H1 (cell line): ENCODE measurements around the gene KIF2B. TPM values are rescaled to one million over a fixed set of nuclear protein-coding genes. Genes with fewer than 3 reads are reported as not detected.

Source experiments
- CTCF ChIA-PET: fragments of 300-600 bp; sonication (Branson Sonifier 250); formaldehyde crosslinking; loops from one replicate; lab custom pipeline; 2021; ENCODE audit not compliant: partially characterized antibody; lab: Charles Lee
- POLR2A ChIA-PET: fragments of 300-600 bp; sonication (Branson Sonifier 250); formaldehyde crosslinking; loops from one replicate; lab custom pipeline; 2021; ENCODE audit warnings: inconsistent platforms; ENCODE audit not compliant: partially characterized antibody; lab: Charles Lee
- DNase-seq, 2 experiments: peaks; one replicate each; pipeline versions ENCODE4 v3.0.0 to v3.0.0-alpha.2; 2010 to 2022; ENCODE audit warnings: low spot score in 2 of 2, low read depth in 1 of 2, mixed read lengths in 1 of 2
- FAIRE-seq: peaks from 2 replicates; lab custom pipeline; 2011; peaks lifted over from hg19 to GRCh38; lab: Jason Lieb, UNC
- H2AFZ ChIP-seq: 2 replicates; pipeline ENCODE4 v1.8.1; 2012; ENCODE audit warnings: low read length, inconsistent platforms
- H2AK5ac ChIP-seq: 2 replicates; pipeline ENCODE4 v1.6.1; 2013; ENCODE audit warnings: low read depth, low read length
- H2BK120ac ChIP-seq: replicated peaks from 2 replicates; pipeline ENCODE3; 2013; ENCODE audit warnings: low read depth, low read length, inconsistent platforms
- H2BK12ac ChIP-seq: 2 replicates; pipeline ENCODE4 v1.6.1; 2013; ENCODE audit warnings: low read depth, low read length
- H2BK15ac ChIP-seq: 2 replicates; pipeline ENCODE4 v1.6.1; 2013; ENCODE audit warnings: low read length
- H2BK20ac ChIP-seq: 2 replicates; pipeline ENCODE4 v1.6.1; 2013; ENCODE audit warnings: low read length
- H2BK5ac ChIP-seq: 2 replicates; pipeline ENCODE4 v1.6.1; 2013; ENCODE audit warnings: low read depth, low read length
- H3K14ac ChIP-seq: 2 replicates; pipeline ENCODE4 v1.6.1; 2013; ENCODE audit warnings: inconsistent platforms; ENCODE audit not compliant: insufficient read length
- H3K18ac ChIP-seq: 2 replicates; pipeline ENCODE4 v1.6.1; 2013; ENCODE audit warnings: low read length; ENCODE audit errors: extremely low read depth
- H3K23ac ChIP-seq: 2 replicates; pipeline ENCODE4 v1.6.1; 2013; ENCODE audit warnings: inconsistent platforms; ENCODE audit not compliant: insufficient read length
- H3K23me2 ChIP-seq: 2 replicates; pipeline ENCODE4 v1.6.1; 2013; ENCODE audit warnings: low read depth, low read length
- H3K27ac ChIP-seq: 2 replicates; pipeline ENCODE4 v1.6.1; 2011; ENCODE audit warnings: low read depth, low read length, inconsistent platforms
- H3K27me3 ChIP-seq, 4 experiments: replicated peaks in 1 of 4; 1 replicate in 1 of 4; 2 replicates in 3 of 4; pipeline versions ENCODE4 v1.6.1 to v1.8.1; 2011 to 2013; ENCODE audit warnings: low read length in 3 of 4, mild to moderate bottlenecking in 3 of 4, inconsistent platforms in 2 of 4, mixed read lengths in 2 of 4, moderate library complexity in 1 of 4; ENCODE audit not compliant: control insufficient read depth in 3 of 4, insufficient read depth in 3 of 4; ENCODE audit errors: extremely low read depth in 1 of 4
- H3K36me3 ChIP-seq, 4 experiments: 2 replicates each; pipeline versions ENCODE4 v1.6.1 to v1.8.1; 2011 to 2013; ENCODE audit warnings: mild to moderate bottlenecking in 4 of 4, low read length in 3 of 4, moderate library complexity in 2 of 4, control low read depth in 1 of 4, inconsistent platforms in 1 of 4; ENCODE audit not compliant: insufficient read depth in 4 of 4, control insufficient read depth in 2 of 4
- H3K4ac ChIP-seq: replicated peaks from 2 replicates; pipeline ENCODE3; 2013; ENCODE audit warnings: low read length, low read depth, mixed read lengths, inconsistent platforms; ENCODE audit not compliant: insufficient read length
- H3K4me1 ChIP-seq, 4 experiments: replicated peaks in 1 of 4; 1 replicate in 1 of 4; 2 replicates in 3 of 4; pipeline versions ENCODE4 v1.6.1 to v1.8.1; 2011 to 2013; ENCODE audit warnings: low read length in 3 of 4, inconsistent platforms in 2 of 4, mixed read lengths in 1 of 4; ENCODE audit not compliant: insufficient read depth in 4 of 4, control insufficient read depth in 3 of 4
- H3K4me2 ChIP-seq, 2 experiments: 2 replicates each; pipeline versions ENCODE4 v1.6.1 to v1.8.1; 2011 to 2013; ENCODE audit warnings: low read depth in 2 of 2, low read length in 2 of 2, control low read depth in 1 of 2, inconsistent platforms in 1 of 2, mild to moderate bottlenecking in 1 of 2; ENCODE audit not compliant: insufficient read depth in 1 of 2
- H3K4me3 ChIP-seq, 4 experiments: fragments of 200-600, 300-600 bp in 1 of 4; sonication (generic), shearing (Covaris generic), sonication (Bioruptor Twin) in 1 of 4; 2 replicates each; pipeline versions ENCODE4 v1.5.1 to v1.8.1; 2011 to 2016; ENCODE audit warnings: low read length in 4 of 4, low read depth in 3 of 4, control low read depth in 2 of 4, inconsistent platforms in 2 of 4, mild to moderate bottlenecking in 2 of 4, mixed read lengths in 1 of 4, moderate library complexity in 1 of 4; ENCODE audit not compliant: insufficient read depth in 2 of 4; ENCODE audit errors: extremely low read depth in 1 of 4
- H3K56ac ChIP-seq: replicated peaks from 2 replicates; pipeline ENCODE3; 2013; ENCODE audit warnings: low read depth, mild to moderate bottlenecking, mixed read lengths, low read length, inconsistent platforms; ENCODE audit not compliant: insufficient read length
- H3K79me1 ChIP-seq: 2 replicates; pipeline ENCODE4 v1.6.1; 2013; ENCODE audit warnings: low read depth, low read length, control low read depth
- H3K79me2 ChIP-seq, 2 experiments: 2 replicates each; pipeline versions ENCODE4 v1.6.1 to v1.8.1; 2012 to 2013; ENCODE audit warnings: low read length in 2 of 2, mild to moderate bottlenecking in 2 of 2, inconsistent platforms in 1 of 2; ENCODE audit not compliant: insufficient read depth in 2 of 2, control insufficient read depth in 1 of 2
- H3K9ac ChIP-seq, 4 experiments: replicated peaks in 1 of 4; 1 replicate in 1 of 4; 2 replicates in 3 of 4; pipeline versions ENCODE4 v1.6.1 to v1.8.1; 2011 to 2013; ENCODE audit warnings: low read depth in 3 of 4, low read length in 3 of 4, control low read depth in 2 of 4, mild to moderate bottlenecking in 2 of 4, moderate library complexity in 2 of 4, inconsistent platforms in 1 of 4; ENCODE audit errors: extremely low read depth in 1 of 4
- H3K9me3 ChIP-seq, 2 experiments: 2 replicates each; pipeline versions ENCODE4 v1.6.1 to v1.8.1; 2012 to 2013; ENCODE audit warnings: mild to moderate bottlenecking in 2 of 2, moderate library complexity in 2 of 2, control low read depth in 1 of 2, inconsistent platforms in 1 of 2, low read depth in 1 of 2, low read length in 1 of 2, mixed read lengths in 1 of 2; ENCODE audit not compliant: insufficient read depth in 2 of 2
- H4K20me1 ChIP-seq, 2 experiments: replicated peaks in 1 of 2; 2 replicates each; pipeline versions ENCODE3 to v1.8.1; 2011 to 2013; ENCODE audit warnings: inconsistent platforms in 2 of 2, low read length in 2 of 2, mild to moderate bottlenecking in 1 of 2; ENCODE audit not compliant: insufficient read depth in 2 of 2, control insufficient read depth in 1 of 2
- H4K5ac ChIP-seq: 2 replicates; pipeline ENCODE4 v1.6.1; 2013; ENCODE audit warnings: low read length, low read depth, mixed read lengths, inconsistent platforms; ENCODE audit not compliant: insufficient read length
- H4K8ac ChIP-seq: 2 replicates; pipeline ENCODE4 v1.8.0; 2013; ENCODE audit warnings: mild to moderate bottlenecking, moderate library complexity, low read length, inconsistent platforms; ENCODE audit not compliant: insufficient read depth; ENCODE audit errors: extremely low read depth
- H4K91ac ChIP-seq: replicated peaks from 2 replicates; pipeline ENCODE3; 2013; ENCODE audit warnings: low read length, mixed read lengths, inconsistent platforms; ENCODE audit not compliant: insufficient read length
- ASH2L ChIP-seq: fragments of 200-600, 300-600 bp; sonication (generic); IDR thresholded peaks from one replicate; pipeline ENCODE4 v1.7.1; 2017; ENCODE audit warnings: low read length
- BCL11A ChIP-seq, 2 experiments: IDR thresholded peaks; one replicate each; pipeline ENCODE4 v1.6.1; 2011; ENCODE audit warnings: low read depth in 2 of 2, low read length in 2 of 2, mild to moderate bottlenecking in 2 of 2
- EGR1 ChIP-seq: IDR thresholded peaks from 2 replicates; pipeline ENCODE4 v1.6.1; 2011; ENCODE audit warnings: low read depth, low read length, borderline replicate concordance
- GABPA ChIP-seq: IDR thresholded peaks from 2 replicates; pipeline ENCODE4 v1.6.1; 2011; ENCODE audit warnings: mild to moderate bottlenecking, low read length, moderate library complexity, borderline replicate concordance; ENCODE audit not compliant: insufficient read depth
- GTF2F1 ChIP-seq: IDR thresholded peaks from 2 replicates; pipeline ENCODE4 v1.6.1; 2012; ENCODE audit warnings: low read depth, low read length, improper control_type of control experiment, borderline replicate concordance
- KDM1A ChIP-seq: fragments of 200-600, 300-600 bp; sonication (generic); IDR thresholded peaks from 2 replicates; pipeline ENCODE4 v1.7.1; 2016; ENCODE audit warnings: mild to moderate bottlenecking, low read length, borderline replicate concordance
- MAFK ChIP-seq: IDR thresholded peaks from 2 replicates; pipeline ENCODE4 v1.6.1; 2012; ENCODE audit warnings: low read depth, mild to moderate bottlenecking, improper control_type of control experiment, low read length
- POLR2AphosphoS5 ChIP-seq: IDR thresholded peaks from 2 replicates; pipeline ENCODE4 v1.6.1; 2011; ENCODE audit warnings: low read depth, low read length
- RFX5 ChIP-seq: IDR thresholded peaks from 2 replicates; pipeline ENCODE4 v1.6.1; 2011; ENCODE audit warnings: low read depth, low read length, improper control_type of control experiment, borderline replicate concordance
- RNF2 ChIP-seq: fragments of 200-900, 300-1000 bp; sonication (generic); IDR thresholded peaks from 2 replicates; pipeline ENCODE4 v1.7.1; 2016; ENCODE audit warnings: borderline replicate concordance, low read depth, mild to moderate bottlenecking, antibody characterized with exemption, low read length; ENCODE audit not compliant: poor library complexity, severe bottlenecking; ENCODE audit errors: missing control alignments
- SIN3A ChIP-seq, 2 experiments: IDR thresholded peaks in 1 of 2; conservative IDR thresholded peaks in 1 of 2; 2 replicates each; pipeline ENCODE4 v1.6.1; 2011 to 2012; ENCODE audit warnings: low read length in 2 of 2, improper control_type of control experiment in 1 of 2, low read depth in 1 of 2, mild to moderate bottlenecking in 1 of 2
- SIRT6 ChIP-seq: IDR thresholded peaks from one replicate; pipeline ENCODE4 v1.7.1; 2012; ENCODE audit warnings: low read length, inconsistent platforms
- WGBS, 2 experiments: shearing (Covaris generic) in 1 of 2; methylation state at CpG; one replicate each; pipeline versions ENCODE4 v1.1.6 to v1.1.7; 2013 to 2015; ENCODE audit warnings: low lambda C conversion rate in 2 of 2, mixed read lengths in 2 of 2, inconsistent platforms in 1 of 2, low coverage in 1 of 2, missing lambda C conversion rate in 1 of 2; ENCODE audit not compliant: insufficient replicate concordance in 2 of 2, insufficient coverage in 1 of 2, insufficient read length in 1 of 2; ENCODE audit errors: extremely low coverage in 1 of 2, missing lambda C conversion rate in 1 of 2; 5-methylcytosine and 5-hydroxymethylcytosine counted together
- polyA plus RNA-seq, 7 experiments: library from polyadenylated mRNA; depleted of rRNA in 3 of 7; stranded (reverse) in 5 of 7; unstranded in 2 of 7; fragments of >200 nt in 5 of 7; fragments of 200-250 nt in 2 of 7; gene quantifications; 1 replicate in 5 of 7; 2 replicates in 1 of 7; 4 replicates in 1 of 7; pipeline versions ENCODE4 v1.2.1 to v1.2.3, GENCODE V29; 2011 to 2013; ENCODE audit warnings: missing spikeins in 2 of 7, mixed read lengths in 2 of 7
- total RNA-seq: library from RNA; stranded (reverse); fragmentation: NEBNext Ultra II Directional; extraction: Animal tissue kit (Norgen Biotek cat#: 25700); gene quantifications from 2 replicates; pipeline ENCODE4 v1.2.1, GENCODE V29; 2021
- TF ChIP-seq, protein P1 (sequence below): IDR thresholded peaks from 2 replicates; pipeline ENCODE4 v1.6.1; 2012; ENCODE audit warnings: inconsistent platforms

The KIF2B gene
- total and polyA plus RNA-seq, 2 of the 8 experiments (the other 6 are each of a cell fraction or from before 2014, with no cell fraction given): not detected

DNA sequence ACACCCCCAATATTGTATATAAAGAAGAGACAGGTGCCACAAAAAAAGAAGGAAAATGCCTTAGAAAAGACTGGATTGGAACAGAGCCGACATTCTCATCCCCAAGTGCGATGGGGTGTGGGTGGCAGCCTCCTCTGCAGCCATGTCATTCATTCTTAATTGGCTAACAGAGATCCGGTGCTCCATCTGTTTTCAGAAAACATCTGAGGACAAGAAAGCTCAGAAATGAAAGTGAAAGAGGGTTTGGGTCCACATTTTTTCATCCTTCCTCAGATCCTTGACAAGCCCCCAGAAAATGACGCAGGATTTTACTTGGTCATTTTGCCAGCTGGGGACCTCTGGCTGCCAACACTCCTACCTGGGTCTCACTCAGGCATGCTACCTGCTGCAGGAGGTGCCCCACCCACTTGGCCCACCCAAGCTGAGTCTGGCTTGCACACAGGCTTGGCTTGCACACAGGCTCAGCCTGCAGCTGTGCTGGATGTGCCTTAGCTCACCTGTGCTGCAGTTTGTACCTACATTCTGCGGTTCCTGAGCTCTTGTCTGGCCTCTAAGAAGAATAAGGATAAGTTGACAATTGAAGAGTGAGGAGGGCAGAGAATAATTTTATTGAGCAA is 21.9 kb downstream of the KIF2B start:
- Histone ChIP-seq H3K9ac (no peak overlapping the region), H4K5ac (no peak overlapping the region), H3K4me1 (no peaks in the 10 kb centered on the region), H2BK15ac (no peak overlapping the region), H2BK5ac (no peak overlapping the region; the same call in 1 of the 2 replicates), H3K4me2 (no peak overlapping the region), H2BK120ac (no peak overlapping the region), H2AK5ac (no peak overlapping the region), H3K79me1 (no peaks in the 10 kb centered on the region), H3K27ac (no peak overlapping the region), H3K4ac (no peak overlapping the region), H3K14ac (no peak overlapping the region), H3K9me3 (peaks cover 8 to 11% of the 10 kb centered on the region in 2 experiments; a peak in 3 of 4 replicates), H4K8ac (no peak overlapping the region), H2BK20ac (no peak overlapping the region), H3K23me2 (no peaks in the 10 kb centered on the region; the same call in 1 of the 2 replicates), H3K27me3 (no peaks in the 10 kb centered on the region), H2BK12ac (no peak overlapping the region), H3K23ac (no peak overlapping the region), H3K4me3 (no peak overlapping the region), H2AFZ (no peak overlapping the region), H3K18ac (no peak overlapping the region), H3K56ac (no peak overlapping the region), H3K79me2 (no peaks in the 10 kb centered on the region), H4K20me1 (no peaks in the 10 kb centered on the region), H3K36me3 (no peaks in the 10 kb centered on the region; a peak in 1 of 8 replicates), H4K91ac (no peak overlapping the region)
- DNase-seq (no peak), FAIRE-seq (no peak)
- 90% methylated on average over 5 of the region's 5 CpGs; no CpG with 5 or more reads in 1 of the 2 experiments for WGBS, 2 experiments
- CTCF ChIA-PET: no interaction called here
- POLR2A ChIA-PET: no interaction called here
- no peak for TF ChIP-seq MAFK
- no peak for TF ChIP-seq SIRT6
- no peak for TF ChIP-seq RNF2
- no peak for TF ChIP-seq RFX5
- no peak for TF ChIP-seq POLR2AphosphoS5
- TF ChIP-seq SIN3A (conservative IDR thresholded peaks at IDR 0.05 in 1 of 2, IDR thresholded peaks at IDR 0.05 in 1 of 2; ENCODE audit: low read depth in 1 of 2, low read length in 2 of 2): no peak
- TF ChIP-seq, protein P1, sequence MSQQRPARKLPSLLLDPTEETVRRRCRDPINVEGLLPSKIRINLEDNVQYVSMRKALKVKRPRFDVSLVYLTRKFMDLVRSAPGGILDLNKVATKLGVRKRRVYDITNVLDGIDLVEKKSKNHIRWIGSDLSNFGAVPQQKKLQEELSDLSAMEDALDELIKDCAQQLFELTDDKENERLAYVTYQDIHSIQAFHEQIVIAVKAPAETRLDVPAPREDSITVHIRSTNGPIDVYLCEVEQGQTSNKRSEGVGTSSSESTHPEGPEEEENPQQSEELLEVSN: no peak
- no peak for TF ChIP-seq ASH2L
- TF ChIP-seq BCL11A (IDR thresholded peaks at IDR 0.05; ENCODE audit: low read depth in 2 of 2, low read length in 2 of 2): no peak
- no peak for TF ChIP-seq GABPA
- TF ChIP-seq KDM1A: no peak
- no peak for TF ChIP-seq GTF2F1
- TF ChIP-seq EGR1: no peak
